HG03108 (cell line): ENCODE data around the gene PELI2.

Source experiments
- ATAC-seq: cut with Tn5 transposase; IDR thresholded peaks from one replicate; pipeline ENCODE4 v1.9.1; 2021; ENCODE audit warnings: moderate library complexity; ENCODE audit not compliant: unreplicated experiment

Gene PELI2

GRCh38 chr14:56224691-56225681, 106.8 kb downstream of the PELI2 start:
- ATAC-seq: no peak

GRCh38 chr14:56235388-56235787, 117.2 kb downstream of the PELI2 start:
- ATAC-seq: no peak

- ATAC-seq: no peak
These were observed 119.2 kb downstream of the PELI2 start for GRCh38 chr14:56237398-56237797.

- ATAC-seq: no peak
These were observed 123.2 kb downstream of the PELI2 start for GRCh38 chr14:56241461-56241860.

- no peak for ATAC-seq
These were observed 124.9 kb downstream of the PELI2 start for GRCh38 chr14:56243110-56243509.

GRCh38 chr14:56244138-56244789, 126.1 kb downstream of the PELI2 start:
- no peak for ATAC-seq

GRCh38 chr14:56247495-56248200, 129.4 kb downstream of the PELI2 start:
- no peak for ATAC-seq

- no peak for ATAC-seq
These were observed 130.2 kb downstream of the PELI2 start for GRCh38 chr14:56248442-56248841.

- ATAC-seq: no peak
These were observed 142.8 kb downstream of the PELI2 start for GRCh38 chr14:56261046-56261445.

GRCh38 chr14:56262530-56262929, 144.3 kb downstream of the PELI2 start:
- ATAC-seq: no peak

GRCh38 chr14:56268039-56268438, 149.8 kb downstream of the PELI2 start:
- ATAC-seq: no peak

GRCh38 chr14:56268673-56269072, 150.5 kb downstream of the PELI2 start:
- ATAC-seq: no peak

GRCh38 chr14:56270921-56271320, 152.7 kb downstream of the PELI2 start:
- ATAC-seq: no peak

GRCh38 chr14:56271970-56272369, 153.8 kb downstream of the PELI2 start:
- ATAC-seq: no peak

- no peak for ATAC-seq
These were observed 154.9 kb downstream of the PELI2 start for GRCh38 chr14:56273155-56273554.

GRCh38 chr14:56273951-56274350, 155.7 kb downstream of the PELI2 start:
- ATAC-seq: no peak

GRCh38 chr14:56274556-56274955, 156.3 kb downstream of the PELI2 start:
- ATAC-seq: no peak

GRCh38 chr14:56276108-56276507, 157.9 kb downstream of the PELI2 start:
- no peak for ATAC-seq

- no peak for ATAC-seq
These were observed 160.2 kb downstream of the PELI2 start for GRCh38 chr14:56278383-56278782.

- no peak for ATAC-seq
These were observed 162.6 kb downstream of the PELI2 start for GRCh38 chr14:56280843-56281242.

GRCh38 chr14:56282179-56282578, 164.0 kb downstream of the PELI2 start:
- no peak for ATAC-seq
